ENCODE measurements around the gene WFIKKN2.

Gene WFIKKN2

DNA sequence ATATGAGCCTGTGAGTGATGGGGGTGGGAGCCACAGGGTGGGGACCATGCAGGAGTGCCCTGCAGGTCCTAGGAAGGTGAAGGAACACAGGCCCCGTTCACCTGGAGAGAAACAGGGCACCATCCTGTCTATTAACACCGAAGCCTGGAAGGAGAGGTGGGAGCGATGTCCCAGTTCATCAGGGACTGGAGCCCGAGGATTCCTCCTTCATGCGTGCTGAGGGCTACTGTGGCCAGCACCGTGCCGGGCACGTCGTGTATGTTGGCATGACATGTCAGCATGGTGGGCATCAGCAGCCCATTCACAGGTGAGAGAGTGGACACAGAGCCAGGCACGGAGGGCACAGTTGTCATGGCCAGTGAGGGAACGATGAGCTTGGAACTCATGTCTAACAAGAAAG lies 1.4 kb downstream of the WFIKKN2 start:
- no peak for DNase-seq

DNA sequence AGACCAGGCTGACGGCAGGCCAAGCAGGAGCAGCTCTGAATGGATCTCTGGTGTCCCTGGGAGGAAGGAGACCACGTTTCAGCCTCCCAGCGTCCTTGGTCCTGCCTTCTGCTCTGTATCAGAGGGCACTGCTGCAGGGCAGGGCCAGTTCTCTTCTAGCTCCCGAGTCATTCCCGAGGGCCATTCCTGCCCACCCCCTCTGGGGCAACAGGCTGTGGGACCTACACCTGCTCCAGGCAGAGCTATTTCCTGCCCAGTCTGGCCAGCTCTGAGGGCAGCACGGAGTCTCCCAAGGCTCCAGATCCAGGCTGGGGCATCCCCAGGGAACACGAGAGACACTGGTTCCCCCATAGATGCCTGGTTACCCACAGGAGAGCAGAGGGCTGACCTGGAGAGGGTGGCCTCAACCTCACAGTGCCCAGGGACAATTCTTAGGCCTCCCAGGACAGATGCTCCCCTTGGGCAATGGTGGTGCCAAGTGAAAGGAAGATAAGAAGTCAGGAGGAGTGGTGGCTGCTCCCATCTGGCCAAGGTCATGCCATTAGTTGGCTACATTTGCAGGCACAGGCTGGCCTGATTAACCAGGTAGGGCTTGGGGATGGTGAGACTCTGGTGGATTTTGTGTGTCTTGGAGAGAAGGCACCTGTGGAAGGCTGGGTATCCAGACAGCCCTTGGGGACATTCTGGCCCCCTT lies 2.0 kb downstream of the WFIKKN2 start:
- no peak for DNase-seq

DNA sequence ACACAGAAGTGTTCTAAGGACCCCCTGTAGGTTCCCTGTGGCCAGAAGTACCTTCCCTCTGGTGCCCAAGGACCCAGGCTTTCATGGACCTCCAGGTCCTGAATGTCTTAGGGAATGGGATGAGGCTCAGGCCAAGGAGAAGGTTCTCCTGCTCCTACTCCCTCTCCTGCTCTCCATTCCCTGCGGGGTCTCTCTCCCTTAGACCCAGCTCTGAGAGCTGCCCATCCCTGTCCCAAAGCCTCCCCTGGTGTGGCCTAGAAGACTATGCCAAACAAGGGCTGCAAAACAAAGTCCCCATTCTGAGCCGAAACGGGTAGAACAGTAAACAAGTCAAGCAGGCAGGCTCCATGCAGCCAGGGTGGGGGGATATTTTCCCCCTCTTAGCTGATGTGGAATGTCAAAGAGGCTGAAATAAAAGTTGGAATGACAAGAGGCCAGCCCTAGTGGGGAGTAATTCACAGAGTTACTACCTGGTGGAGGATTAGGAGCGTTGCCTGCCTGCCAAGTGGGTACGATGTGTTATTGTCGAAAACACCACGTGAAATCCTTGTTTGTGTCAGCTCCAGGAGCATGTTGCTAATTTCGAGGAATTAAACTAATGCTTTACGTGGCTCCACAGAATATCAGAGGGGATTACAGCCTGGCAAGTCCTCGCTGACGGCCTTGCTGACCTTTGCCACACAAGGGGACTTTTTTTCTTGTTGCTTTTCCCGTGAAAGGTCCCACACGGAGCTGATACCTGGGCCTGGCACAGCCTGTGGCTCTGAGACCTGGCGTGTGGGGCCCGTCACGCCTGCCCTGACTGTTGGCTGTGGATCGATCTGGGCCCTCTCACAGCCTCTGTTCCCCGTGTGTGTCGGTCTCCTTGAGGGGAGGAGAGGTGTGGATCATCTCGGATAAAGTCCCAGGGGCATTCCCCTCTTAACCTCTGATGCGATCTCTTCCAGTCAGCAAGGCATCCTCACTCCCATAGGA lies 2.9 kb downstream of the WFIKKN2 start:
- DNase-seq = no peak

DNA sequence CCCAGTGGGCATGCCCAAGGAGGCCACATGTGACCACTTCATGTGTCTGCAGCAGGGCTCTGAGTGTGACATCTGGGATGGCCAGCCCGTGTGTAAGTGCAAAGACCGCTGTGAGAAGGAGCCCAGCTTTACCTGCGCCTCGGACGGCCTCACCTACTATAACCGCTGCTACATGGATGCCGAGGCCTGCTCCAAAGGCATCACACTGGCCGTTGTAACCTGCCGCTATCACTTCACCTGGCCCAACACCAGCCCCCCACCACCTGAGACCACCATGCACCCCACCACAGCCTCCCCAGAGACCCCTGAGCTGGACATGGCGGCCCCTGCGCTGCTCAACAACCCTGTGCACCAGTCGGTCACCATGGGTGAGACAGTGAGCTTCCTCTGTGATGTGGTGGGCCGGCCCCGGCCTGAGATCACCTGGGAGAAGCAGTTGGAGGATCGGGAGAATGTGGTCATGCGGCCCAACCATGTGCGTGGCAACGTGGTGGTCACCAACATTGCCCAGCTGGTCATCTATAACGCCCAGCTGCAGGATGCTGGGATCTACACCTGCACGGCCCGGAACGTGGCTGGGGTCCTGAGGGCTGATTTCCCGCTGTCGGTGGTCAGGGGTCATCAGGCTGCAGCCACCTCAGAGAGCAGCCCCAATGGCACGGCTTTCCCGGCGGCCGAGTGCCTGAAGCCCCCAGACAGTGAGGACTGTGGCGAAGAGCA lies 4.4 kb downstream of the WFIKKN2 start:
- DNase-seq = no peak

DNA sequence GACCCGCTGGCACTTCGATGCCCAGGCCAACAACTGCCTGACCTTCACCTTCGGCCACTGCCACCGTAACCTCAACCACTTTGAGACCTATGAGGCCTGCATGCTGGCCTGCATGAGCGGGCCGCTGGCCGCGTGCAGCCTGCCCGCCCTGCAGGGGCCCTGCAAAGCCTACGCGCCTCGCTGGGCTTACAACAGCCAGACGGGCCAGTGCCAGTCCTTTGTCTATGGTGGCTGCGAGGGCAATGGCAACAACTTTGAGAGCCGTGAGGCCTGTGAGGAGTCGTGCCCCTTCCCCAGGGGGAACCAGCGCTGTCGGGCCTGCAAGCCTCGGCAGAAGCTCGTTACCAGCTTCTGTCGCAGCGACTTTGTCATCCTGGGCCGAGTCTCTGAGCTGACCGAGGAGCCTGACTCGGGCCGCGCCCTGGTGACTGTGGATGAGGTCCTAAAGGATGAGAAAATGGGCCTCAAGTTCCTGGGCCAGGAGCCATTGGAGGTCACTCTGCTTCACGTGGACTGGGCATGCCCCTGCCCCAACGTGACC lies 5.0 kb downstream of the WFIKKN2 start:
- no peak for DNase-seq

DNA sequence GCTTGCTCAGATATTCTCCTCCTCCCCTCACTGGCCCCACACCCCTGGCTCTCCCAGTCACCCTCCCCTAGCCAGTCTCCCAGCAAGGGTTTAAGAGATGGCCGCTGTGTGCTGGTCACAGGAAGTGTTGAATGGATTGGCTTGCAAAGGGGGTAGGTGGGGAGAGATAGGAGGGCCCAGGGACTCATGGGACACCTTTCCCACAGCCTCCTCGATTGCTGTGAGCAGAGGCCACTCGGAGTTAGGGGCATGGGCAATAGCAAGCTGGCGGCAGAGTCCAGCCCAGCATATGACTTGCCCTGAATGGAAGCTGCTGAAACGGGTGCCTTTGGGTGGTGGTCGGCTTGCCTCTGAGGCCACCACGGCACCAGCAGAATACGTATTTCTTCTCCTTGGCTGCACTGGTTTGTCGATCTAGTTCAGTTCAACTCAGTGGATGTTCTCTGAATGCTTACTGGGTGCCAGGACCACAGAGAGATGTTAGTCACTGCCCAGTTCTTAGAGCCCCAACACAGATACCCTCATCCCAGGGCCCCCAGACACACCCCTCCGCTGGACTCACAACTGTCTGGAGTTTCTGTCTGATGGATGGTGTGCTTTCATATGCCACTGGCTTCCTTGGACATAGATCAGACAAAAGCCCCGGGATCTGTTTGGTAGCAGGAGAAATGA lies 6.0 kb downstream of the WFIKKN2 start:
- no peak for DNase-seq

DNA sequence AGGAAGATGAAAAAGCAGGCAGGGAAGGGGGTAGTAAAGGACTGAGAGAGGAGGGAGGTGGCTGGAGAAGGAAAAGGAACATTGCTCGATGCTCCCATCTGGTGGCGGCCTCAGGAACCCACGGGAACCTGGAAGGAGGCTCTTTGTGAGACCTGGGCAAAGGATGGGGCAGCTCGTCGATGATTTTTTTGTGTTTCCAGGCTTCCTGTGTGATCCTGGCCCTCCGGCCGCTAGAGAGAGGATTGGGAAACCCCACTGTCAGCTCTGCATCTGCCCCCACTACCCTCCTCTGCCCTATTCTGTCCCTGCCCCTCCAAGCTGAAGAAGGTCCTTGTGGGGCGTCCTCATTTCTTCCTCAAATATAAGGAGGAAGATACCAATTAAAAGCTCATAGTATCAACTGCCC lies 6.6 kb downstream of the WFIKKN2 start:
- DNase-seq = peak; percentile 34

DNA sequence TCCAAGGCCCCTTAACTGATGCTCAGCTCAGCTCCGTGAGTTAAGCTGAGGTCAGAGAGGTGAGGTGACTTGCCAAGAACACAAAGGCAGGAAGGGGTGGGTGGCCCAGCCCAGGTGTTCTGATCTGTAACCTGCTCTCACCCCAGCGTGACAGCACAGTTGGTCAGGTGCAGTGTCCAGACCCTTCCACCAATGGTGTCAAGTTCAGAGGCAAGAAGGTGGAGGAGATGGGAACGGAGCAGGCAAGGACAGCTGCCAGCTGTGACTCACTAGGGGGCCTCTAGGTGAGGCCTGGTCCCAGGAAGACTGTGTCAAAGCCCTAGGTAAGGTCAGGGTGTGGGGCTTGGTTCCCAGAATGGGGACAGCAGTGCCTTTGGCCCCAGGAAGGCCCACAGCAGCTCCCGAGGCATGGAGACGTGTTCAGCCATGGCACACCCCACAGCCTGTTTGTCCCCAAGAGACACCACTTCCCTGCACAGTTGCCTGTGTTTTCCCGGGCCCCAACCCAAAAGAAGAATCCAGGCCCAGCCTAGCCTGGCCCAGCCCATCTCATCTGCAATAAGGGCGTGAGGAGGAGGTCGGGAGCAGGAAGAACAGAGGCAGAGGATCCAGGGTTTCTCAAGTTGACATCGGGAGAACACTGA lies 7.2 kb downstream of the WFIKKN2 start:
- no peak for DNase-seq

DNA sequence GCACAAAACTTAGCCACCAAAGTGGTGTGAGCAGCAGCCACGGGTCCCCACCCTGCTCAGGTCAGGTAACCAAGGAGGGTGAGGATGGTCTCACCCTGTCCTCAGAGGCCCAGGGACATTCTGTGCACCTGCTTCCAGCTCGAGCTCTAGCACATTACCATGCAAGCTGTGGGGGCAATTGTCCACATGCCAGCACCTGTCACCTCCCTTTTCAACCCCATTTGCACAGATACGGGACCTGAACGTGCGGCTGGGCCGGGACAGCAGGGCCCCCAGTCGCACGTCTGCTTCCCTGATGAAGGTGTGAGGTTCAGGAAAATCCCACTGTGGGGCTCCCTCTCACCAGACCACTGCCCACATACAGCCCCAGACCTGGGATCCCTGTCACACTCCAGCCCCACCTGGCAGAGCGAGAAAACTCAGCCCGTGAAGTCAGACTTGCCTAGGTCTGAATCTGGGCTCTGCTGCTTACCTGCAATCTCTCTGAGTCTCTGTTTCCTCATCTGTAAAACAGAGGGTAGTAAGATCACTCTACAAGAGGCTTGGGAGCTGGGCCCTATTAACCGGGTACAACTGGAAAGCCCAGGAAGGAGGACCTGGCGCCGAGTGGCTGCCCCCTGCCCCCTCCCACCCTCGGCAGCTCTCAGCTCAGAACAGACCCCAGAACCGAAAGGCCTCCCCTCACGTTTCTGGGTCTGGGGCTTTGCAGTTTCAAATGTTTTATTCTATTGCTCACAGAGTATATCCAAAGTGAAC lies 7.9 kb downstream of the WFIKKN2 start:
- no peak for DNase-seq

DNA sequence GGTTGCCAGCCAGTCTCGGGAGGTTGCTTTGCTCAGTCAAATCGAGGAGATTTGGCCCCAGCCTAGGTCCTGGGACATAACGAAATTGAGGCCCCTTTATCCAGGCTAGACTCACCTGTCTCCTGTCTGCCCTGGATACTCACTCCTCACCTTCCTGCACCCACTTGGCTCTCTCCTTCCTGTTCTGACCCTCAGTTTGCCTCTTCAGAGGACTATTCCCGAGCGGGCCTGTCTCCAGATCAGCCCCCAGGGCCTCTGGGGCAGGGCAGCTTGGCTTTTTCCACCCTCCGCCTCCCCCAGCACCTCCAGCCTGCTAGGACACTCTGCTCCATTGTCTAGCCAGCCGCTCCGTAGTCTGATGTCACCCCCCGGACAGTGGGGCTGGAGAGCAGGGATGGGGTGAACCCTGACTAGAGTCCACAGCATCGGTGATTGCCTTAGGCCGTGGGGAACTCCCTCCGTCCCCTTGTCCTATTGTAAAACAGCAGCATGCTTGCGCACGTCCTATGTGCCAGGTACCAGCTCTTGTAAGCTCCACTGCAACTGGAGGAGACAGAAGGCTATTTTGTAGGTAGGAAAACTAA lies 8.8 kb downstream of the WFIKKN2 start:
- DNase-seq = no peak

DNA sequence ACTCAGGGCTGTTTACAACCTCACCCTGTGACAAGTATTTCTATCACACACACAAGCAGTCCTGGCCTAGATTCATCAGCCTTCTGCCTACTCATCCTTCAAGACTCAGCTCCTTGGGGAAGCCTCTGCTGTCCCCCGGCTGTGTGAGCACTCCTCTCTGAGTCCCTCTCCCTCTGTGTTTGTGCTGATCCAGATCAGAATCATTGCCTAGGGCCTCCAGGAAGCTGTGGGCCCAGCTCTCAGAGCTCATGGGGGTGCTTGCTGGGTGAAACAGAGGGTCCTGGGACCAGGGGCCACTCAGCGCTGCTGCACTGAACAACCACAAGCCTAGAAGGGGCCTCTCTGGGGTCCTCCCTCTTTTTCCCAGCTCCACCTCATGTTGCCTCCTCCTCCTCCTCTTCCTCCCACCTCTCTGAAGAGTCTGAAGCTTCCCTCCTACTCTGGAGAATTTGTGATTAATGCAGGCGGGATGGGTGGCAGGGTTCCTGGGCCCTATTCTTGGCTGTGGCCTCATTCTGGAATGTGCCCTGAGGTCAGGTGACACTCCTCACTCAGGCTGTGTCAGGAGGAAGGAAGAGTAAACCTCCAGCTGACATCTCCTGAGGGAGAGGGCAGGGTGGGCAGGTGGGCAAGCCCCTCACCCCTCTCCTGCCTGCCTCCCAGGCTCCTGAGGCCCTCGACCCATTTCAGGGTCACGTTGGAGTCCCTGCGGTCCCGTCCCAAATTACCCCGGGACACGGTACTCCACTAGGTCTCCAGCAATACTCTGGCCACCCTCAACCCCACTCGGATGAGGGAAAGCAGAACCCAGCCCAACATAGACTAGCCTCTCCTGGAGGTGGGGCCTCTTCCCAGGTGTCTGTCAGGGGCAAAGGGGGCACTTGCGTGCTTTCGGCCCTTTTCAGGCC lies 10.1 kb downstream of the WFIKKN2 start:
- no peak for DNase-seq

DNA sequence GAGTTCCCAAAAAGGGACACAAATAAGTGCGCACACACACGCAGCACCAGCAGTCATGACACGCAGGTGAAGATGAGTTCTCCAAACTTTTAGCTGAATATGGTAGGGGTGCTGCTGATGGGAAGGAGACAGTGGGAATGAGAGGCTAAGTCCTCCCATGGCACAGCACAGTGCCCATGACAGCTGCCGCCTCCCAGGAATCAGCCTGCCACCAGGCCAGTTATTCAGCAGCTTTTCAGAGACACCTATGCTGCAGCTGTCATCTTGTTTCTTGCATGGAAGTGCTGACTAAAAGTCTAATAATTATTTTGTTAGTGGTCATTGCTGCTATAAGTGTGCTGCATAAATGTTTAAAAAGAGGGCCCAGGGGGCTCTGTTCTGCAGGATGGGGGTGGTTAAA lies 12.2 kb downstream of the WFIKKN2 start:
- no peak for DNase-seq

DNA sequence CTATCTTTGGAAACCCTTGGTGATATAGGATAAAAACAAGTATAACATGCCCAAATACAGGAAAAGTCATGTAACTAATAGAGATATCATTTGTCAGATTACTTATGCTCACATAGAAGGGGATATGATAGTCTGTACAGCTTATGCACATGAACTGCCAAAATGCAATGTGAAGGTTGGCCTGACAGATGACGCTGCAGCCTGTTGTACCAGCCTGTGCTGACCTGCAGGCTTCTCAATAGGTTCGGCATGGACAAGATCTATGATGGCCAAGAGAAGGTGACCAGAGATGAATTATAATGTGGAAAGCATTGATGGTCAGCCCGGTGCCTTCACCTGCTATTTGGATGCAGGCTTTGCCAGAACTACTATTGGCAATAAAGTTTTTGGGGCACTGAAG lies 12.7 kb downstream of the WFIKKN2 start:
- no peak for DNase-seq

DNA sequence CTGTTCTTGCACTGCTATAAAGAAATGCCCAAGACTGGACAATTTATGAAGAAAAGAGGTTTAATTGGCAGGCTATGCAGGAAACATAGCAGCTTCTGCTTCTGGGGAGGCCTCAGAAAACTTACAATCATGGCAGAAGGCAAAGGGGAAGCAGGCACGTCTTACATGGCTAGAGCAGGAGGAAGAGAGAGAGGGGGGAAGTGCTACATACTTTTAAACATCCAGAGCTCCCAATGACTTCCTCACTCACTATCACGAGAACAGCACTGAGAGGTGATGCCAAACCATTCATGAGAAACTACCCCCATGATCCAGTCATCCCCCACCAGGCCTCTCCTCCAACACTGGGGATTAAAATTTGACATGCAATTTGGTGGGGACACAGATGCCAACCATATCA lies 13.3 kb downstream of the WFIKKN2 start:
- DNase-seq = no peak

DNA sequence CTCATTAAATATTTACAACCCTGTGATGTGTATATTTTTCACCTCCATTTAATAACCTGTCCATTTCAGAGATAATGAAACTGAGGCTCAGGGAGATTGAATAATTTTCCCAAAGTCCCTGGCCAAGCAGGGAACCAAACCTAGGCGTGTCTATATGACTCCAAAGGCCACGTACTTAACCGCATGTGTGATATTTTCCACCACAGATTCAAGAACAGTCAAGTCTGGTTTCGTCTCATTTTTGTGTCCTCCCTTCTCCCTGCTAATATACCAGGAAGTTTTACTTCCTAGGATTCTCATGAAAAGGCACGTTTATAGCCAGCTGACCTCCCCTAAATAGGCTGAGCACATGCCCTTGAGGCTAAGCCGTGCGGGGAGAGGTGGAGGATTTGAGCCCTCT lies 15.3 kb downstream of the WFIKKN2 start:
- DNase-seq = no peak

DNA sequence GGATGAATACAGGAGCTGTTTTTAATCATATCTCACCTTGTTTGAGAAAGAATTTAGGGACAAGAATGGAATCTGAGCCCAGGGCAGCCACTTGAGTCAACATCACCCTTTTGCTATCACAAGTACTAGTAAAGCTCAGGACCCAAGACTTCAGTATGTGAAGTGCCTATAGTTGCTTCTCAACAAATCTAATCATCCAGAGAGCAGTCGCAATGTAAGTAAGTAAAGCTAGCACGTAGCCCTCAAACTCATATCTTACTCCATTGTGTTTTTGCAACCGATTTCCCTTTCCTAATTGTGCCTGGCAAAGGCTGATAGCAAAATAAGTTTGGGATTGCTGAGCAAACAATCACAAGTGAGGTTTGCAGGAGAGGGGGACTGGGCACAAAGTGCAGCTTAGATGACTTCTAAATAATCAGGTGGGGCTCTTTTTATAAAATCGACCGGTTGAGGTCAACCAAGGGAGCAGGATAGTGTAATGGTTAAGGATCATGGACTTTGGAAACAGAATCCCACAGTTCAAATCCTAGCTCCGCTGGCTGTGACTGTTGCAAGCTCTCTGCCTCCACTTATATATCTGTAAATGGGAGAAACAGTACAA lies 17.7 kb downstream of the WFIKKN2 start:
- DNase-seq = no peak

DNA sequence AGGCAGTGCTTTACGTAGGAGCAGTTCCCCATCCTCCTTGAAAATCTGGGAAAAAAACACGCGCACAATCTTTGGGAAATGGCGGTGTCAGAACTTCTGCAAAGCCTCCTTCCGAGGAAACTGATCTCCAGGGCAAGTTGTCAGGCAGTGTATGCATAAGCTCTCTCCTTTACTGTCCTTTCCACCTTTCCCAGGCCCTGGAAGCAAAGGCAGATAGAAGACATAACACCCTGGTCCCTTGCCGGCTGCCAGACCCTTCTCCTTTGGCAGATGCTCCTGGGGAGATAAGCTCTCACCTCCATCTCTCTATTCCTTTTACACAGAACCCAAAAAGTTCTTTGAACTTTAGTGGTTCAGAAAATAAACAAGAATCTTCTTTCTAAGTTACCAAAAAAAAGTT lies 18.4 kb downstream of the WFIKKN2 start:
- no peak for DNase-seq

DNA sequence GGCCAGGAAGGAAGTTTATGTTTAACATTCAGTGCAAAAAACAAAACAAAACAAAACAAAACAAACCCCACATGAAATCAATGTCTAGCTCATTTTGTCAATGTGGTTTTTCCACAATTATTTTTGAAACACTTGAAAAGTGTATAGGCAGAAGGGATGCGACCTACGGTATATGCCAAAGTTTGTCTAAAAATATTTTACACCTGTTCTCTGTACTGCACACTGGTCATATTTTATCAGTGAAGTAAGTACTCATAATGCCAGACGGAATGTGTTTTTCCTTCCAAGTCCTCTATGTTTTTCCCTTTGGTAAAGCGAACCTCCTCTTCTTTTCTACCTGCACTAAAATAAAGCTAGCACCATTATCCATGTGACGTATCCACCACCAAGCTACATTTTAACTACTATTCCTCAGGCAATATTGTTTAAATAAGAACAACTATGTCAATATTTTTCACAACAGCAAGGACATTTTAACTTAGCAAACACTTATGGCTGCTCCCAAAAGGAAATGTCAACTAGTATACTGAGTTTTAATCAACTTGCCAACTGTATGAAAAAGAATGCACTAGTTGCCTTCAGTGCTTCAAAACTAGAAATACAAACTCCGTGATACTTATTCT lies 20.4 kb downstream of the WFIKKN2 start:
- DNase-seq = no peak

DNA sequence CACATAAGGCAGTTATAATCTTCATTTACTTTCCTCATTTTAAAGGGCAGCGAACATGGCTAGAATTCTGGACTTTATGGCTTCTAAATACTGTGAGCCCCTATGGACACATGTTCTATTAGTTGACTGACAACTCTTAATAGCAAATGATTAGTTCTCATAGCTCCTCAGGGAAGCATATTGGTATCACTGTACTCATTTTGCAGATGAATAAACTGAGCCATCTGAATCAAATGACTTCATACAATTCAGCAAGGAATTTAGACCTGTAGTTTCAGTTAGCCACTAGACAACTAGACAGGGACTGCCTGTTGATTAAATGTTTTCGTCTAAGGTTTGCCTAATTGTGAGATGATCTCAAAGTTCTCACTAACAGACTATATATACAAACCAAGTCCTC lies 21.0 kb downstream of the WFIKKN2 start:
- no peak for DNase-seq
